Gastroesophageal sphincter (tissue), 3 donors: Measurements from ENCODE around the gene NDUFA9.

Experiments
- EP300 ChIP-seq: sonication (generic); formaldehyde crosslinking; IDR thresholded peaks from one replicate; pipeline ENCODE4 v1.6.1; 2017; ENCODE audit warnings: antibody characterized with exemption, mild to moderate bottlenecking
- POLR2A ChIP-seq, 2 donors: fragments of 450-650 bp; IDR thresholded peaks; one replicate each; pipeline ENCODE4 v1.6.1; 2017; ENCODE audit warnings: antibody characterized with exemption in 2 of 2, mild to moderate bottlenecking in 2 of 2, moderate library complexity in 1 of 2
- POLR2AphosphoS5 ChIP-seq: sonication (generic); formaldehyde crosslinking; IDR thresholded peaks from one replicate; pipeline ENCODE4 v1.6.1; 2017; ENCODE audit warnings: antibody characterized with exemption
- TF ChIP-seq, protein P1 (sequence below), 4 experiments: fragments of 200-600 bp in 2 of 4; fragments of 450-650 bp in 2 of 4; sonication (generic) in 1 of 4; IDR thresholded peaks; one replicate each; pipeline ENCODE4 v1.5.1; 2017 to 2019; ENCODE audit warnings: antibody characterized with exemption in 4 of 4, mild to moderate bottlenecking in 2 of 4, moderate library complexity in 2 of 4

- TF ChIP-seq, protein P1, sequence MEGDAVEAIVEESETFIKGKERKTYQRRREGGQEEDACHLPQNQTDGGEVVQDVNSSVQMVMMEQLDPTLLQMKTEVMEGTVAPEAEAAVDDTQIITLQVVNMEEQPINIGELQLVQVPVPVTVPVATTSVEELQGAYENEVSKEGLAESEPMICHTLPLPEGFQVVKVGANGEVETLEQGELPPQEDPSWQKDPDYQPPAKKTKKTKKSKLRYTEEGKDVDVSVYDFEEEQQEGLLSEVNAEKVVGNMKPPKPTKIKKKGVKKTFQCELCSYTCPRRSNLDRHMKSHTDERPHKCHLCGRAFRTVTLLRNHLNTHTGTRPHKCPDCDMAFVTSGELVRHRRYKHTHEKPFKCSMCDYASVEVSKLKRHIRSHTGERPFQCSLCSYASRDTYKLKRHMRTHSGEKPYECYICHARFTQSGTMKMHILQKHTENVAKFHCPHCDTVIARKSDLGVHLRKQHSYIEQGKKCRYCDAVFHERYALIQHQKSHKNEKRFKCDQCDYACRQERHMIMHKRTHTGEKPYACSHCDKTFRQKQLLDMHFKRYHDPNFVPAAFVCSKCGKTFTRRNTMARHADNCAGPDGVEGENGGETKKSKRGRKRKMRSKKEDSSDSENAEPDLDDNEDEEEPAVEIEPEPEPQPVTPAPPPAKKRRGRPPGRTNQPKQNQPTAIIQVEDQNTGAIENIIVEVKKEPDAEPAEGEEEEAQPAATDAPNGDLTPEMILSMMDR (IDR thresholded peaks at IDR 0.05) = no peak
- TF ChIP-seq POLR2AphosphoS5 = no peak
- TF ChIP-seq POLR2A (IDR thresholded peaks at IDR 0.05) = no peak
- no peak for TF ChIP-seq EP300
Observed at GRCh38 chr12:4645023-4645422, 3.9 kb upstream of the NDUFA9 start.
